ENCODE measurements around the gene LRRC49.

Gene LRRC49

DNA sequence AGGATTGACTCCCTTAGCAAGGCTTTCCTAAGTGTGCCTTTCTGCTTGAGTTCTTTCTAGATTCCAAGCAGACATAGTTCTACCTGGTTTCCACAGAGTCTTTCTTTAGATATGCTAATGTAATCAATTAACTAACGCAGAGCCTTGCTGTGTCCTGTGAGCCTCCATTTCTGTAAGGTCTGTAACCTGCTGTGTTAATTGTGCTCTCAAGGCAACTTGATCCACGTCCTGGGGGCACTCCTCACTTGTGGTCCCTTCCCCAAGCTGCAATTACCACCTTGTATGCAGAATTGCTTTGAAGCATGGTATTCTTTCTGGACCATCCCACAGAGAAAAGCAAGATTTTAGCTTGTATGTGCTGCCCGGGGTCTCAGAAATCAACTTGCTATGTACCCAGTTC is 193.2 kb downstream of the LRRC49 start:
- Histone ChIP-seq H3K27me3 (ENCODE audit: control insufficient read depth, low read length) (no peaks in the 10 kb centered on the region), H3K36me3 (ENCODE audit: control insufficient read depth, low read length) (no peaks in the 10 kb centered on the region), H3K4me2 (ENCODE audit: low read length) (no peak overlapping the region), H3K4me1 (ENCODE audit: control insufficient read depth, low read length) (no peaks in the 10 kb centered on the region), H3F3A (ENCODE audit: control insufficient read depth, insufficient read depth) (no peaks in the 10 kb centered on the region), H3K79me2 (ENCODE audit: control insufficient read depth, low read length) (no peaks in the 10 kb centered on the region), H3K9me3 (ENCODE audit: control insufficient read depth, insufficient read depth, low read length) (no peaks in the 10 kb centered on the region), H4K20me1 (ENCODE audit: control insufficient read depth, insufficient read depth, low read depth, low read length) (no peaks in the 10 kb centered on the region), H3K4me3 (ENCODE audit: low read length) (no peak overlapping the region), H3K9me2 (replicated peaks; ENCODE audit: control insufficient read depth, low read length) (no peaks in the 10 kb centered on the region), H3K27ac (ENCODE audit: low read depth, low read length) (no peak overlapping the region)
- TF ChIP-seq EZH2phosphoT487 (IDR thresholded peaks at IDR 0.05; ENCODE audit: borderline replicate concordance, low read length): no peak
- TF ChIP-seq, protein P1, sequence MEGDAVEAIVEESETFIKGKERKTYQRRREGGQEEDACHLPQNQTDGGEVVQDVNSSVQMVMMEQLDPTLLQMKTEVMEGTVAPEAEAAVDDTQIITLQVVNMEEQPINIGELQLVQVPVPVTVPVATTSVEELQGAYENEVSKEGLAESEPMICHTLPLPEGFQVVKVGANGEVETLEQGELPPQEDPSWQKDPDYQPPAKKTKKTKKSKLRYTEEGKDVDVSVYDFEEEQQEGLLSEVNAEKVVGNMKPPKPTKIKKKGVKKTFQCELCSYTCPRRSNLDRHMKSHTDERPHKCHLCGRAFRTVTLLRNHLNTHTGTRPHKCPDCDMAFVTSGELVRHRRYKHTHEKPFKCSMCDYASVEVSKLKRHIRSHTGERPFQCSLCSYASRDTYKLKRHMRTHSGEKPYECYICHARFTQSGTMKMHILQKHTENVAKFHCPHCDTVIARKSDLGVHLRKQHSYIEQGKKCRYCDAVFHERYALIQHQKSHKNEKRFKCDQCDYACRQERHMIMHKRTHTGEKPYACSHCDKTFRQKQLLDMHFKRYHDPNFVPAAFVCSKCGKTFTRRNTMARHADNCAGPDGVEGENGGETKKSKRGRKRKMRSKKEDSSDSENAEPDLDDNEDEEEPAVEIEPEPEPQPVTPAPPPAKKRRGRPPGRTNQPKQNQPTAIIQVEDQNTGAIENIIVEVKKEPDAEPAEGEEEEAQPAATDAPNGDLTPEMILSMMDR (IDR thresholded peaks at IDR 0.05; ENCODE audit: low read depth, low read length, poor library complexity, severe bottlenecking): no peak

DNA sequence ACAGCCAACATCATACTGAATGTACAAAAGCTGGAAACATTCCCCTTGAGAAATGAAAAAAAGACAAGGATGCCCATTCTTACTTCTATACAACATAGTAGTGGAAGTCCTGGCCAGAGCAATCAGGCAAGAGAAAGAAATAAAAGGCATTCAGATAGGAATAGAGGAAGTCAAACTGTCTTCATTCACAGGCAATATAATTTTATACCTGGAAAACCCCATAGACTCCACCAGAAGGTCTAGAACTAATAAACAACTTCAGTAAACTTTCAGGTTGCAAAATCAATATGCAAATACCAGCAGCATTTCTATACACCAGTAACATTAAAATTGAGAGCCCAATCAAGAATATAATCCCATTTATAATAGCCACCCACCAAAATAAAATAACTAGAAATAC is 195.5 kb downstream of the LRRC49 start:
- H3K9me2 ChIP-seq (replicated peaks; ENCODE audit: control insufficient read depth, low read length): no peaks in the 10 kb centered on the region
- no peaks in the 10 kb centered on the region for H3K36me3 ChIP-seq (ENCODE audit: control insufficient read depth, low read length)
- no peaks in the 10 kb centered on the region for H3K27me3 ChIP-seq (ENCODE audit: control insufficient read depth, low read length)
- H3K27ac ChIP-seq (ENCODE audit: low read depth, low read length): no peak overlapping the region
- no peaks in the 10 kb centered on the region for H4K20me1 ChIP-seq (ENCODE audit: control insufficient read depth, insufficient read depth, low read depth, low read length)
- H3F3A ChIP-seq (ENCODE audit: control insufficient read depth, insufficient read depth): no peaks in the 10 kb centered on the region
- H3K9me3 ChIP-seq (ENCODE audit: control insufficient read depth, insufficient read depth, low read length): no peaks in the 10 kb centered on the region
- TF ChIP-seq, protein P1 (IDR thresholded peaks at IDR 0.05; ENCODE audit: low read depth, low read length, poor library complexity, severe bottlenecking): no peak
- TF ChIP-seq EZH2phosphoT487 (IDR thresholded peaks at IDR 0.05; ENCODE audit: borderline replicate concordance, low read length): no peak
- H3K4me1 ChIP-seq (ENCODE audit: control insufficient read depth, low read length): no peaks in the 10 kb centered on the region
- H3K79me2 ChIP-seq (ENCODE audit: control insufficient read depth, low read length): no peaks in the 10 kb centered on the region
- no peak overlapping the region for H3K4me3 ChIP-seq (ENCODE audit: low read length)
- no peak overlapping the region for H3K4me2 ChIP-seq (ENCODE audit: low read length)

DNA sequence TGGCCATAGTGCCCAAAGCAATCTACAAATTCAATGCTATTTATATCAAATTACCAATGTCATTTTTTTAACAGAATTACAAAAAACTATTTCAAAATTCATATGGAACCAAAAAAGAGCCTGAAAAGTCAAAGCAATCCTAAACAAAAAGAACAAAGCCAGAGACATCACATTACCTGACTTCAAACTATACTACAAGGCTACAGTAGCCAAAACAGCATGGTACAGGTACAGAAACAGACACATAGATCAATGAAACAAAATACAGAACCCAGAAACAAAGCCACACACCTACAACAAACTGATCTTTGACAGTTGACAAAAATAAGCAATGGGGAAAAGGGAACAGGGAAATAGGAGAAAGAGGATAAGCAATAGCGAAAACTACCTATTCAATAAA is 196.1 kb downstream of the LRRC49 start:
- no peaks in the 10 kb centered on the region for H4K20me1 ChIP-seq (ENCODE audit: control insufficient read depth, insufficient read depth, low read depth, low read length)
- H3K79me2 ChIP-seq (ENCODE audit: control insufficient read depth, low read length): no peaks in the 10 kb centered on the region
- no peak overlapping the region for H3K4me3 ChIP-seq (ENCODE audit: low read length)
- H3K4me1 ChIP-seq (ENCODE audit: control insufficient read depth, low read length): no peaks in the 10 kb centered on the region
- no peaks in the 10 kb centered on the region for H3K36me3 ChIP-seq (ENCODE audit: control insufficient read depth, low read length)
- no peaks in the 10 kb centered on the region for H3K27me3 ChIP-seq (ENCODE audit: control insufficient read depth, low read length)
- no peaks in the 10 kb centered on the region for H3F3A ChIP-seq (ENCODE audit: control insufficient read depth, insufficient read depth)
- no peaks in the 10 kb centered on the region for H3K9me2 ChIP-seq (replicated peaks; ENCODE audit: control insufficient read depth, low read length)
- H3K9me3 ChIP-seq (ENCODE audit: control insufficient read depth, insufficient read depth, low read length): no peaks in the 10 kb centered on the region; the same call in 1 of the 2 replicates
- no peak overlapping the region for H3K27ac ChIP-seq (ENCODE audit: low read depth, low read length)
- TF ChIP-seq EZH2phosphoT487 (IDR thresholded peaks at IDR 0.05; ENCODE audit: borderline replicate concordance, low read length): no peak
- TF ChIP-seq, protein P1 (IDR thresholded peaks at IDR 0.05; ENCODE audit: low read depth, low read length, poor library complexity, severe bottlenecking): no peak
- no peak overlapping the region for H3K4me2 ChIP-seq (ENCODE audit: low read length)

DNA sequence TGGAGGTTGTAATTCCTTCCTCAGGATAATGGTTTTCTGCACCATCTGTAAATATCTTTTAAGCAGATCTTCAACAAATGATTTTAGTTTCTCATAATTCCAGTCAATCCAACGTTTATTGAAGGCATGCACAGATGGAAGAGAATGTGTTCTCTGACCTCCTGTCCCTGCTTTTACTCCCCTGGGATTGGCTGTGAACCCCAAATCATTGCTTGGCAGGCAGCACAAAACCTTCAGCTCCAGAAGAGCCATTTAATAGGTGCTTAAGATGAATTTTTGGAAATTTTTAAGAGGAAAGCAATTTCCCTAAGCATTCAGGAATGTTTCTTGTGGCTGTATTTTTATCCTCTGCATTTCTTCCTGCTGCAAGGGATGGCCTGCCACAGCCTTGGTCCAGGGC is 197.2 kb downstream of the LRRC49 start:
- Histone ChIP-seq H3K4me3 (ENCODE audit: low read length) (no peak overlapping the region), H3F3A (ENCODE audit: control insufficient read depth, insufficient read depth) (no peaks in the 10 kb centered on the region), H4K20me1 (ENCODE audit: control insufficient read depth, insufficient read depth, low read depth, low read length) (no peaks in the 10 kb centered on the region), H3K4me1 (ENCODE audit: control insufficient read depth, low read length) (no peaks in the 10 kb centered on the region), H3K9me3 (ENCODE audit: control insufficient read depth, insufficient read depth, low read length) (no peaks in the 10 kb centered on the region; the same call in 1 of the 2 replicates), H3K4me2 (ENCODE audit: low read length) (no peak overlapping the region), H3K79me2 (ENCODE audit: control insufficient read depth, low read length) (no peaks in the 10 kb centered on the region), H3K27ac (ENCODE audit: low read depth, low read length) (no peak overlapping the region), H3K36me3 (ENCODE audit: control insufficient read depth, low read length) (no peaks in the 10 kb centered on the region), H3K27me3 (ENCODE audit: control insufficient read depth, low read length) (no peaks in the 10 kb centered on the region), H3K9me2 (replicated peaks; ENCODE audit: control insufficient read depth, low read length) (no peaks in the 10 kb centered on the region)
- TF ChIP-seq, protein P1 (IDR thresholded peaks at IDR 0.05; ENCODE audit: low read depth, low read length, poor library complexity, severe bottlenecking): no peak
- no peak for TF ChIP-seq EZH2phosphoT487 (IDR thresholded peaks at IDR 0.05; ENCODE audit: borderline replicate concordance, low read length)
